ENCODE measurements around the gene HOXB2.

- TF ChIP-seq CTCF (IDR thresholded peaks at IDR 0.05; ENCODE audit: low read depth, low read length): no peak
- TF ChIP-seq EZH2phosphoT487 (IDR thresholded peaks at IDR 0.05; ENCODE audit: low read depth): no peak
Measured at GRCh38 chr17:48545539-48545938, 630 bp upstream of the HOXB2 start.

Measured in OCI-LY3 (cell line).